ENCODE data around the gene SPECC1L. TPM values are rescaled to one million over a fixed set of nuclear protein-coding genes. Genes with fewer than 3 reads are reported as not detected.

Gene SPECC1L
- total RNA-seq, 2 donors from 2014 or later = 61.9 to 69.1 TPM

- DNase-seq = no peak
- Histone ChIP-seq H3K9ac (ENCODE audit: extremely low read depth, low read length, poor library complexity, severe bottlenecking) (no peak overlapping the region), H3K4me1 (ENCODE audit: control insufficient read depth, insufficient read depth, low read length) (no peaks in the 10 kb centered on the region), H3K27ac (ENCODE audit: low read depth, low read length) (no peak overlapping the region), H3K4me3 (ENCODE audit: low read length) (no peak overlapping the region), H3K27me3 (ENCODE audit: control insufficient read depth, insufficient read depth, low read length, poor library complexity, severe bottlenecking) (no peaks in the 10 kb centered on the region), H3K9me3 (ENCODE audit: control insufficient read depth, low read length) (no peaks in the 10 kb centered on the region), H3K36me3 (ENCODE audit: control insufficient read depth, insufficient read depth, low read length) (peaks cover 64% of the 10 kb centered on the region)
- Mint-ChIP-seq H3K27me3 (ENCODE audit: insufficient read depth) (no peaks in the 10 kb centered on the region), H3K4me1 (no peaks in the 10 kb centered on the region), H3K36me3 (ENCODE audit: low read depth) (peaks cover 71% of the 10 kb centered on the region), H3K4me3 (no peak overlapping the region), H3K27ac (peak overlapping the region; percentile 73), H3K9me3 (peaks cover 27% of the 10 kb centered on the region)
- whole genome bisulfite sequencing, 2 experiments (ENCODE audit: insufficient coverage in 1 of 2, insufficient read length in 1 of 2) = 96 to 98% methylated on average over 3 of the region's 3 CpGs
- TF ChIP-seq CTCF (conservative IDR thresholded peaks at IDR 0.05) = no peak
Observed at GRCh38 chr22:24319451-24319850, 48.8 kb downstream of the SPECC1L start.

GRCh38 chr22:24321999-24322398 lies 51.4 kb downstream of the SPECC1L start:
- Histone ChIP-seq H3K36me3 (ENCODE audit: control insufficient read depth, insufficient read depth, low read length) (peaks cover 57% of the 10 kb centered on the region), H3K4me3 (ENCODE audit: low read length) (no peak overlapping the region), H3K27me3 (ENCODE audit: control insufficient read depth, insufficient read depth, low read length, poor library complexity, severe bottlenecking) (no peaks in the 10 kb centered on the region), H3K4me1 (ENCODE audit: control insufficient read depth, insufficient read depth, low read length) (no peaks in the 10 kb centered on the region), H3K27ac (ENCODE audit: low read depth, low read length) (no peak overlapping the region), H3K9ac (ENCODE audit: extremely low read depth, low read length, poor library complexity, severe bottlenecking) (no peak overlapping the region), H3K9me3 (ENCODE audit: control insufficient read depth, low read length) (no peaks in the 10 kb centered on the region)
- WGBS, 2 experiments (ENCODE audit: insufficient coverage in 1 of 2, insufficient read length in 1 of 2) = 94 to 96% methylated on average over 11 to 13 of the region's 13 CpGs
- peaks cover 59% of the 10 kb centered on the region for H3K36me3 Mint-ChIP-seq (ENCODE audit: low read depth)
- H3K27me3 Mint-ChIP-seq (ENCODE audit: insufficient read depth) = no peaks in the 10 kb centered on the region
- H3K9me3 Mint-ChIP-seq = peaks cover 18% of the 10 kb centered on the region
- no peak overlapping the region for H3K4me3 Mint-ChIP-seq
- H3K27ac Mint-ChIP-seq = no peak overlapping the region
- no peak for TF ChIP-seq CTCF (conservative IDR thresholded peaks at IDR 0.05)
- peaks cover 13% of the 10 kb centered on the region for H3K4me1 Mint-ChIP-seq
- DNase-seq = no peak

GRCh38 chr22:24322522-24322921 lies 51.9 kb downstream of the SPECC1L start:
- H3K9me3 ChIP-seq (ENCODE audit: control insufficient read depth, low read length) = no peaks in the 10 kb centered on the region
- no peaks in the 10 kb centered on the region for H3K27me3 ChIP-seq (ENCODE audit: control insufficient read depth, insufficient read depth, low read length, poor library complexity, severe bottlenecking)
- no peak overlapping the region for H3K9ac ChIP-seq (ENCODE audit: extremely low read depth, low read length, poor library complexity, severe bottlenecking)
- DNase-seq = no peak
- peaks cover 18% of the 10 kb centered on the region for H3K9me3 Mint-ChIP-seq
- H3K4me1 ChIP-seq (ENCODE audit: control insufficient read depth, insufficient read depth, low read length) = no peaks in the 10 kb centered on the region
- no peaks in the 10 kb centered on the region for H3K27me3 Mint-ChIP-seq (ENCODE audit: insufficient read depth)
- TF ChIP-seq CTCF (conservative IDR thresholded peaks at IDR 0.05) = no peak
- H3K4me3 ChIP-seq (ENCODE audit: low read length) = no peak overlapping the region
- H3K36me3 ChIP-seq (ENCODE audit: control insufficient read depth, insufficient read depth, low read length) = peaks cover 57% of the 10 kb centered on the region
- H3K27ac Mint-ChIP-seq = no peak overlapping the region
- WGBS, 2 experiments (ENCODE audit: insufficient coverage in 1 of 2, insufficient read length in 1 of 2) = 95 to 99% methylated on average over 6 of the region's 6 CpGs
- H3K4me3 Mint-ChIP-seq = no peak overlapping the region
- peaks cover 59% of the 10 kb centered on the region for H3K36me3 Mint-ChIP-seq (ENCODE audit: low read depth)
- no peak overlapping the region for H3K27ac ChIP-seq (ENCODE audit: low read depth, low read length)
- peaks cover 16% of the 10 kb centered on the region for H3K4me1 Mint-ChIP-seq
